Measurements from ENCODE around the gene CNNM4. TPM values are rescaled to one million over a fixed set of nuclear protein-coding genes. Genes with fewer than 3 reads are reported as not detected.

CNNM4 gene
- total RNA-seq, 1 experiment from 2014 or later = 14.0 TPM

DNA sequence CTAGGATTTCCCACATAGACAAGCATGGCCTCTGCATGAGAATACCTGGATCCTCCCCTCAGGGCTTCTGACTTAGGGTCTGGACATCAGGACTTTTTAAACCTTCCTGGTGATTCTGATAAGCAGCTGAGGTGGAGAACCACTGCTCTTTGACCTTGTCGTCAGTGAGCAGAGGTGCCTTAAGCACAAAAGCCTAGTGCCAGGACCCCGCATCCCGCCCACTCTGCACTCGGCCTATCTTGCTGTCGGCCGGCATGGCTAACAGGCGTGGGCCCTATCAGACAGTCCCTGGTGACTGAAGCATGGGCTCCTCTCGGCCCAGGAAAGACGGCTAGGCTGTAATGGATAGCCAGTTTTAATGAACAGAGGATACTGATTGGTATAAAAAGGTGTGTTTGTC lies 76.9 kb downstream of the CNNM4 start (continued):
- TF ChIP-seq, protein P1, sequence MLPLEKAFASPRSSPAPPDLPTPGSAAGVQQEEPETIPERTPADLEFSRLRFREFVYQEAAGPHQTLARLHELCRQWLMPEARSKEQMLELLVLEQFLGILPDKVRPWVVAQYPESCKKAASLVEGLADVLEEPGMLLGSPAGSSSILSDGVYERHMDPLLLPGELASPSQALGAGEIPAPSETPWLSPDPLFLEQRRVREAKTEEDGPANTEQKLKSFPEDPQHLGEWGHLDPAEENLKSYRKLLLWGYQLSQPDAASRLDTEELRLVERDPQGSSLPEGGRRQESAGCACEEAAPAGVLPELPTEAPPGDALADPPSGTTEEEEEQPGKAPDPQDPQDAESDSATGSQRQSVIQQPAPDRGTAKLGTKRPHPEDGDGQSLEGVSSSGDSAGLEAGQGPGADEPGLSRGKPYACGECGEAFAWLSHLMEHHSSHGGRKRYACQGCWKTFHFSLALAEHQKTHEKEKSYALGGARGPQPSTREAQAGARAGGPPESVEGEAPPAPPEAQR (CRISPR knock-in tag; IDR thresholded peaks at IDR 0.05) = no peak

DNA sequence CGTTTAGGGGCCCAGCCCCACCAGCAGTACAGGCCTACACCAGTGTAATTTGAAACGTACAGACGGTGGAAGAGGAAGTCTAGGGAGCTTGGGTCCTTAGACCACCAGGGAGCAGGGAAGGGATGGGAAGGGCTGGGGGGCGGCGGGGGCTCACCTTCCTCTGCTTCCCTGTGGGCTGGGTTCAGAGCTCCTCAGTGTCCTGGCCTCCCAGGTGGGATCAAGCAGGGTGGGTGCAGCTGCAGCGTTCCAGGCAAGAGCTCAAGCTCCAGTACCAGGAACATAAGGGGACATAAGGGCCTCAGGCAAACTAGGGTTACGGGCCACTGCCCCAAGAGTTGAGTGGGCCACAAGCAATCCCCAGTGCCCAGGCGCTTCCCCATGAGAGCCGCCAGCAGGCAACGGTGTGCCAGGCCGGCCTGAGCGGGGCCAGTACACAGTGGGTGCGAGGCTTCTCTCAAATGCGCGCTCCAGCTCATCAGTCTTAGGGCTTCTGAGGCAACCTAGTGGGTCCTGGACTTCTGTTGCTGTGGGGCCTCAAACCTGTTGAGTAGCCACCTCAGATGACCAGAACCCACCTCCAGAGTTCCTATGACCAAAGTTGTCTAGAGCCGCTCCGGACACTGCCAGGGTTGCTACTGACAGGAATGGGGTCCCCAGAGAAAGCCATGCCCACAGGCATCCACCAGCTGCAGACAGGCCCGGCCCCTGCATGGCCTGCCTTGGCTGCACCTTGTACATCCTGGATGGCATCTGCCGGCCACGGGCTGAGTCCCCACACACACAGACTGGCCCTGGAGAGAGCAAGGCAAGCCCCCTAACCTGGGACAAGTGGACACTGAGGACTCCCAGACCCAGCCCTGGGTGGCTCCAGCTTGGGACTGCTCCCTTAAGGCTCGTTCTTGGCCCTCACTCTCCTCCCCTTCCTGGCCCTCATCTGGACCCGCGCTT lies 77.9 kb downstream of the CNNM4 start:
- Mint-ChIP-seq H3K36me3 (peaks cover 19% of the 10 kb centered on the region), H3K27me3 (ENCODE audit: low read depth) (no peaks in the 10 kb centered on the region), H3K4me3 (no peak overlapping the region), H3K27ac (peak overlapping the region; percentile 68; the same call in 1 of the 2 replicates), H3K4me1 (peaks cover 12% of the 10 kb centered on the region), H3K9me3 (no peaks in the 10 kb centered on the region)
- DNase-seq (ENCODE audit: low spot score) (no peak), ATAC-seq (no peak)
- POLR2A ChIA-PET = interaction anchor here (1.1 kb wide), 1 partner anchor 9 kb away, joined by 4 read pairs; no protein-coding TSS in a partner anchor
- CTCF ChIA-PET = interaction anchor here (1.0 to 2.9 kb wide), 6 partner anchors 19 to 289 kb away, joined by 3 to 8 read pairs (median 4); partner anchors contain the start of genes ANKRD36, ANKRD39, CNNM3 and LMAN2L
- TF ChIP-seq, protein P2, sequence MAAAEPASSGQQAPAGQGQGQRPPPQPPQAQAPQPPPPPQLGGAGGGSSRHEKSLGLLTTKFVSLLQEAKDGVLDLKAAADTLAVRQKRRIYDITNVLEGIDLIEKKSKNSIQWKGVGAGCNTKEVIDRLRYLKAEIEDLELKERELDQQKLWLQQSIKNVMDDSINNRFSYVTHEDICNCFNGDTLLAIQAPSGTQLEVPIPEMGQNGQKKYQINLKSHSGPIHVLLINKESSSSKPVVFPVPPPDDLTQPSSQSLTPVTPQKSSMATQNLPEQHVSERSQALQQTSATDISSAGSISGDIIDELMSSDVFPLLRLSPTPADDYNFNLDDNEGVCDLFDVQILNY (CRISPR knock-in tag; IDR thresholded peaks at IDR 0.05) = no peak
- TF ChIP-seq ZNF416 (CRISPR knock-in tag; IDR thresholded peaks at IDR 0.05) = no peak
- no peak for TF ChIP-seq ETV6 (CRISPR knock-in tag; IDR thresholded peaks at IDR 0.05)
- TF ChIP-seq, protein P3, sequence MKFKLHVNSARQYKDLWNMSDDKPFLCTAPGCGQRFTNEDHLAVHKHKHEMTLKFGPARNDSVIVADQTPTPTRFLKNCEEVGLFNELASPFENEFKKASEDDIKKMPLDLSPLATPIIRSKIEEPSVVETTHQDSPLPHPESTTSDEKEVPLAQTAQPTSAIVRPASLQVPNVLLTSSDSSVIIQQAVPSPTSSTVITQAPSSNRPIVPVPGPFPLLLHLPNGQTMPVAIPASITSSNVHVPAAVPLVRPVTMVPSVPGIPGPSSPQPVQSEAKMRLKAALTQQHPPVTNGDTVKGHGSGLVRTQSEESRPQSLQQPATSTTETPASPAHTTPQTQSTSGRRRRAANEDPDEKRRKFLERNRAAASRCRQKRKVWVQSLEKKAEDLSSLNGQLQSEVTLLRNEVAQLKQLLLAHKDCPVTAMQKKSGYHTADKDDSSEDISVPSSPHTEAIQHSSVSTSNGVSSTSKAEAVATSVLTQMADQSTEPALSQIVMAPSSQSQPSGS (CRISPR knock-in tag; IDR thresholded peaks at IDR 0.05; ENCODE audit: borderline replicate concordance, low read depth) = no peak
- TF ChIP-seq, protein P4, sequence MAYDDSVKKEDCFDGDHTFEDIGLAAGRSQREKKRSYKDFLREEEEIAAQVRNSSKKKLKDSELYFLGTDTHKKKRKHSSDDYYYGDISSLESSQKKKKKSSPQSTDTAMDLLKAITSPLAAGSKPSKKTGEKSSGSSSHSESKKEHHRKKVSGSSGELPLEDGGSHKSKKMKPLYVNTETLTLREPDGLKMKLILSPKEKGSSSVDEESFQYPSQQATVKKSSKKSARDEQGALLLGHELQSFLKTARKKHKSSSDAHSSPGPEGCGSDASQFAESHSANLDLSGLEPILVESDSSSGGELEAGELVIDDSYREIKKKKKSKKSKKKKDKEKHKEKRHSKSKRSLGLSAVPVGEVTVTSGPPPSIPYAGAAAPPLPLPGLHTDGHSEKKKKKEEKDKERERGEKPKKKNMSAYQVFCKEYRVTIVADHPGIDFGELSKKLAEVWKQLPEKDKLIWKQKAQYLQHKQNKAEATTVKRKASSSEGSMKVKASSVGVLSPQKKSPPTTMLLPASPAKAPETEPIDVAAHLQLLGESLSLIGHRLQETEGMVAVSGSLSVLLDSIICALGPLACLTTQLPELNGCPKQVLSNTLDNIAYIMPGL (CRISPR knock-in tag; IDR thresholded peaks at IDR 0.05) = no peak
- no peak for TF ChIP-seq TP53 (CRISPR knock-in tag; IDR thresholded peaks at IDR 0.05)
- TF ChIP-seq ESRRA (CRISPR knock-in tag; IDR thresholded peaks at IDR 0.05; ENCODE audit: borderline replicate concordance) = no peak
- TF ChIP-seq, protein P1 (CRISPR knock-in tag; IDR thresholded peaks at IDR 0.05) = no peak
- TF ChIP-seq, protein P5, sequence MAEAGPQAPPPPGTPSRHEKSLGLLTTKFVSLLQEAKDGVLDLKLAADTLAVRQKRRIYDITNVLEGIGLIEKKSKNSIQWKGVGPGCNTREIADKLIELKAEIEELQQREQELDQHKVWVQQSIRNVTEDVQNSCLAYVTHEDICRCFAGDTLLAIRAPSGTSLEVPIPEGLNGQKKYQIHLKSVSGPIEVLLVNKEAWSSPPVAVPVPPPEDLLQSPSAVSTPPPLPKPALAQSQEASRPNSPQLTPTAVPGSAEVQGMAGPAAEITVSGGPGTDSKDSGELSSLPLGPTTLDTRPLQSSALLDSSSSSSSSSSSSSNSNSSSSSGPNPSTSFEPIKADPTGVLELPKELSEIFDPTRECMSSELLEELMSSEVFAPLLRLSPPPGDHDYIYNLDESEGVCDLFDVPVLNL (CRISPR knock-in tag; IDR thresholded peaks at IDR 0.05; ENCODE audit: borderline replicate concordance, low read depth) = no peak
- no peak for TF ChIP-seq SMAD3 (CRISPR knock-in tag; IDR thresholded peaks at IDR 0.05; ENCODE audit: borderline replicate concordance)

DNA sequence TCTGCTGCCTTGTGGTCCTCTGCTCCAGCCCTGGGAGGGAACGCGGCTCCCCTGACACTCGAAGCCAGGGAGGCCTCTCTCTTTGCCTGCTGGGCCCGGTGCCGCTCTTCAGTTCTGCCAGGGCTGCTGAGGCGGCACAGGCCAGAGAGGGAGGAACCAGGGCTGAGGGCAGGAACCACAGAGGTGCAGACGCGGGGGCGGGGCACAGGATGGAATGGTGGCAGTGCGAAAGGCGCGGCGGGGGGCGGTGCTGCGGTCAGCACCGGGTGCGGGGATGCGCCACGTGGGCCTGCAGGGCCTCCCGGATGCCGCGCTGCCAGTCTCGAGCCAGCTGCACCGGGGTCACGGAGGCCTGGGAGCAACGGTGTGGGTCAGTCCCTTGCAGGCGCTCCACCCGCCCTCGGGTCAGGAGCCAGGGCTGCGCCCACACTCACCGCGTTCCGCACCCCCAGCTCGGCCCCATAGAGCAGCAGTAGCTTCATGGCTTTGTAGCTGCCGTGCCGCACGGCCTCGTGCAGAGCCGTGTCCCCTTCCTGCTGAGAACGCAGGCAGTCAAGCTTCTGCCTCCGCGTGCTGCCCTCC lies 78.7 kb downstream of the CNNM4 start:
- no peak overlapping the region for H3K27ac Mint-ChIP-seq
- no peak for TF ChIP-seq SMAD4 (CRISPR knock-in tag; IDR thresholded peaks at IDR 0.05)
- no peak for TF ChIP-seq ZNF396 (CRISPR knock-in tag; IDR thresholded peaks at IDR 0.05; ENCODE audit: borderline replicate concordance)
- peak; percentile 35; the same call in 1 of the 2 replicates for TF ChIP-seq RELA (CRISPR knock-in tag; IDR thresholded peaks at IDR 0.05; ENCODE audit: borderline replicate concordance)
- no peak for TF ChIP-seq SOX15 (CRISPR knock-in tag; IDR thresholded peaks at IDR 0.05)
- TF ChIP-seq ATF1 (CRISPR knock-in tag; IDR thresholded peaks at IDR 0.05) = no peak
- no peak for TF ChIP-seq MXD4 (CRISPR knock-in tag; IDR thresholded peaks at IDR 0.05; ENCODE audit: borderline replicate concordance)
- no peak for TF ChIP-seq OVOL2 (CRISPR knock-in tag; IDR thresholded peaks at IDR 0.05; ENCODE audit: borderline replicate concordance)
- POLR2A ChIA-PET = interaction anchor here (1.2 kb wide), 1 partner anchor 19 kb away, joined by 5 read pairs; the partner anchor contains the start of gene ANKRD39
- peaks cover 18% of the 10 kb centered on the region for H3K36me3 Mint-ChIP-seq
- DNase-seq (ENCODE audit: low spot score) = no peak
- no peaks in the 10 kb centered on the region for H3K27me3 Mint-ChIP-seq (ENCODE audit: low read depth)
- no peaks in the 10 kb centered on the region for H3K9me3 Mint-ChIP-seq
- peaks cover 11% of the 10 kb centered on the region for H3K4me1 Mint-ChIP-seq
- CTCF ChIA-PET = interaction anchor here (1.0 to 2.9 kb wide), 6 partner anchors 17 to 289 kb away, joined by 3 to 8 read pairs (median 4); partner anchors contain the start of genes ANKRD36, ANKRD39 and LMAN2L
- no peak overlapping the region for H3K4me3 Mint-ChIP-seq
- peak; percentile 51 for ATAC-seq

All from WTC11 (cell line).